Sigmoid colon (tissue), 4 donors: ENCODE measurements around the gene SVEP1.

ENCODE experiments used
- CTCF ChIP-seq, 4 experiments: fragments of 450-650 bp in 3 of 4; fragments of 200-600 bp in 1 of 4; IDR thresholded peaks; one replicate each; pipeline ENCODE4 v1.5.1; 2016 to 2019; ENCODE audit warnings: antibody characterized with exemption in 4 of 4, mild to moderate bottlenecking in 3 of 4, moderate library complexity in 2 of 4
- EP300 ChIP-seq, 4 donors: sonication (generic); formaldehyde crosslinking; IDR thresholded peaks; one replicate each; pipeline ENCODE4 v1.6.1; 2017; ENCODE audit warnings: antibody characterized with exemption in 4 of 4
- POLR2A ChIP-seq, 2 donors: fragments of 450-650 bp; IDR thresholded peaks; one replicate each; pipeline ENCODE4 v1.6.1; 2016; ENCODE audit warnings: antibody characterized with exemption in 2 of 2, mild to moderate bottlenecking in 2 of 2, moderate library complexity in 2 of 2

- TF ChIP-seq CTCF (IDR thresholded peaks at IDR 0.05) (no peak), EP300 (IDR thresholded peaks at IDR 0.05) (no peak), POLR2A (IDR thresholded peaks at IDR 0.05) (no peak)
Measured at GRCh38 chr9:110457245-110457644, 122.3 kb downstream of the SVEP1 start.
